Prostate gland (tissue), 2 donors: Measurements from ENCODE around the gene MTERF2. TPM values are rescaled to one million over a fixed set of nuclear protein-coding genes. Genes with fewer than 3 reads are reported as not detected.

Source experiments
- DNase-seq: peaks from one replicate; pipeline ENCODE4 v3.0.0-alpha.2; 2019; ENCODE audit warnings: low spot score
- H3K27ac ChIP-seq, 2 donors: fragments of 200-600 bp; sonication (generic); 2 replicates each; pipeline ENCODE4 v1.5.1; 2017 to 2019
- H3K27me3 ChIP-seq: fragments of 200-600 bp; sonication (generic); replicated peaks from 2 replicates; pipeline ENCODE4 v1.5.1; 2019; ENCODE audit not compliant: insufficient read depth
- H3K36me3 ChIP-seq, 2 donors: fragments of 200-600 bp; sonication (generic); 1 replicate in 1 of 2; 2 replicates in 1 of 2; pipeline versions ENCODE4 v1.5.1 to v1.8.1; 2017 to 2019
- H3K4me1 ChIP-seq: fragments of 200-600 bp; sonication (generic); replicated peaks from 2 replicates; pipeline ENCODE4 v1.5.1; 2019
- H3K4me3 ChIP-seq, 2 donors: fragments of 200-600 bp; sonication (generic); 2 replicates each; pipeline ENCODE4 v1.5.1; 2017 to 2019
- H3K9me3 ChIP-seq: fragments of 200-600 bp; sonication (generic); 2 replicates; pipeline ENCODE4 v1.5.1; 2017
- POLR2A ChIP-seq: fragments of 450-650 bp; IDR thresholded peaks from one replicate; pipeline ENCODE4 v1.6.1; 2016; ENCODE audit warnings: antibody characterized with exemption, mild to moderate bottlenecking
- POLR2AphosphoS5 ChIP-seq: sonication (generic); formaldehyde crosslinking; IDR thresholded peaks from one replicate; pipeline ENCODE4 v1.6.1; 2017; ENCODE audit warnings: antibody characterized with exemption
- WGBS: methylation state at CpG from one replicate; pipeline ENCODE4 v1.1.5; 2018; 5-methylcytosine and 5-hydroxymethylcytosine counted together
- intact Hi-C: fragments of 100-400 bp; cut with DNase I; formaldehyde crosslinking; loops from one replicate; pipeline ENCODE4 v1.14.2; 2022
- total RNA-seq, 2 donors: library from RNA; depleted of rRNA; stranded (reverse); fragments of >200 nt; gene quantifications; one replicate each; pipeline ENCODE4 v1.1.0, GENCODE V29; 2016
- TF ChIP-seq, protein P1 (sequence below), 4 experiments: fragments of 200-600 bp in 2 of 4; fragments of 450-650 bp in 2 of 4; sonication (generic) in 2 of 4; IDR thresholded peaks; 1 replicate in 3 of 4; 2 replicates in 1 of 4; pipeline ENCODE4 v1.5.1; 2016 to 2019; ENCODE audit warnings: antibody characterized with exemption in 4 of 4, mild to moderate bottlenecking in 2 of 4, moderate library complexity in 2 of 4

MTERF2 gene
- total RNA-seq, 2 donors from 2014 or later, result 11.3 to 18.1 TPM

DNA sequence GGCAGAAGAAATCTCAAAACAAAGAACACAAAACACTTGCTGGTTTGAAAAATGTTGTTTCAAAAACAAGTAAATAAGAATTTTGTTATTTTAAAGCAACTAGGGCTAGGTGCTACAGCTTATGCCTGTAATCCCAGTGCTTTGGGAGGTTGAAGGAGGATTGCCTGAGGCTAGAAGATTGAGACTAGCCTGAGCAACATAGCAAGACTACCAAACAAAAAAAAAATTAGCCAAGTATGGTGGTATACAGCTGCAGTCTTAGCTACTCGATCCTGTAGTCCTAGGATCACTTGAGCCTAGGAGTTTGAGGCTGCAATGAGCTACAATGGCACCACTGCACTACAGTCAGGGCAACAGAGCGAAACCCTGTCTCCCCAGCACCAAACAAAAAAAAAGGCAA lies 32.6 kb upstream of the MTERF2 start:
- WGBS, result 94% methylated on average over 2 of the region's 2 CpGs

GRCh38 chr12:107017042-107017441 lies 30.1 kb upstream of the MTERF2 start:
- no peak for TF ChIP-seq POLR2A
- TF ChIP-seq, protein P1, sequence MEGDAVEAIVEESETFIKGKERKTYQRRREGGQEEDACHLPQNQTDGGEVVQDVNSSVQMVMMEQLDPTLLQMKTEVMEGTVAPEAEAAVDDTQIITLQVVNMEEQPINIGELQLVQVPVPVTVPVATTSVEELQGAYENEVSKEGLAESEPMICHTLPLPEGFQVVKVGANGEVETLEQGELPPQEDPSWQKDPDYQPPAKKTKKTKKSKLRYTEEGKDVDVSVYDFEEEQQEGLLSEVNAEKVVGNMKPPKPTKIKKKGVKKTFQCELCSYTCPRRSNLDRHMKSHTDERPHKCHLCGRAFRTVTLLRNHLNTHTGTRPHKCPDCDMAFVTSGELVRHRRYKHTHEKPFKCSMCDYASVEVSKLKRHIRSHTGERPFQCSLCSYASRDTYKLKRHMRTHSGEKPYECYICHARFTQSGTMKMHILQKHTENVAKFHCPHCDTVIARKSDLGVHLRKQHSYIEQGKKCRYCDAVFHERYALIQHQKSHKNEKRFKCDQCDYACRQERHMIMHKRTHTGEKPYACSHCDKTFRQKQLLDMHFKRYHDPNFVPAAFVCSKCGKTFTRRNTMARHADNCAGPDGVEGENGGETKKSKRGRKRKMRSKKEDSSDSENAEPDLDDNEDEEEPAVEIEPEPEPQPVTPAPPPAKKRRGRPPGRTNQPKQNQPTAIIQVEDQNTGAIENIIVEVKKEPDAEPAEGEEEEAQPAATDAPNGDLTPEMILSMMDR (IDR thresholded peaks at IDR 0.05), result no peak
- TF ChIP-seq POLR2AphosphoS5, result no peak
- no peaks in the 10 kb centered on the region for H3K36me3 ChIP-seq
- H3K27ac ChIP-seq, result no peak overlapping the region
- no peaks in the 10 kb centered on the region for H3K4me1 ChIP-seq
- intact Hi-C loops, result no loop called here
- H3K4me3 ChIP-seq, result no peak overlapping the region
- H3K9me3 ChIP-seq, result no peaks in the 10 kb centered on the region
- no peaks in the 10 kb centered on the region for H3K27me3 ChIP-seq
- DNase-seq, result no peak
- WGBS, result 83% methylated on average over 4 of the region's 4 CpGs

More for the DNA sequence above, 32.6 kb upstream of the MTERF2 start:
- Histone ChIP-seq H3K36me3 (no peaks in the 10 kb centered on the region), H3K27ac (no peak overlapping the region), H3K27me3 (no peaks in the 10 kb centered on the region), H3K4me1 (no peaks in the 10 kb centered on the region), H3K9me3 (no peaks in the 10 kb centered on the region), H3K4me3 (no peak overlapping the region)
- no peak for TF ChIP-seq POLR2A
- TF ChIP-seq POLR2AphosphoS5, result no peak
- TF ChIP-seq, protein P1 (IDR thresholded peaks at IDR 0.05), result no peak
- no peak for DNase-seq
- intact Hi-C loops, result no loop called here

- no peaks in the 10 kb centered on the region for H3K36me3 ChIP-seq
- intact Hi-C loops, result no loop called here
These were observed 27.1 kb upstream of the MTERF2 start for GRCh38 chr12:107014055-107014454.

GRCh38 chr12:107012736-107013425 lies 25.9 kb upstream of the MTERF2 start:
- DNase-seq, result no peak
- 93% methylated on average over 1 of the region's 1 CpG for WGBS
- no peak overlapping the region for H3K4me3 ChIP-seq
- no peak overlapping the region for H3K27ac ChIP-seq
- intact Hi-C loops, result no loop called here
- H3K9me3 ChIP-seq, result no peaks in the 10 kb centered on the region
- H3K27me3 ChIP-seq, result no peaks in the 10 kb centered on the region
- no peak for TF ChIP-seq POLR2AphosphoS5
- TF ChIP-seq, protein P1 (IDR thresholded peaks at IDR 0.05), result no peak
- no peak for TF ChIP-seq POLR2A
- no peaks in the 10 kb centered on the region for H3K4me1 ChIP-seq
- no peaks in the 10 kb centered on the region for H3K36me3 ChIP-seq

More at GRCh38 chr12:107014055-107014454, 27.1 kb upstream of the MTERF2 start:
- Histone ChIP-seq H3K27ac (no peak overlapping the region), H3K27me3 (no peaks in the 10 kb centered on the region), H3K4me1 (no peaks in the 10 kb centered on the region), H3K4me3 (no peak overlapping the region), H3K9me3 (no peaks in the 10 kb centered on the region)
- 60% methylated on average over 3 of the region's 3 CpGs for WGBS
- TF ChIP-seq, protein P1 (IDR thresholded peaks at IDR 0.05), result peak in 2 of 4 experiments; percentile 35 to 42
- TF ChIP-seq POLR2AphosphoS5, result no peak
- no peak for DNase-seq

DNA sequence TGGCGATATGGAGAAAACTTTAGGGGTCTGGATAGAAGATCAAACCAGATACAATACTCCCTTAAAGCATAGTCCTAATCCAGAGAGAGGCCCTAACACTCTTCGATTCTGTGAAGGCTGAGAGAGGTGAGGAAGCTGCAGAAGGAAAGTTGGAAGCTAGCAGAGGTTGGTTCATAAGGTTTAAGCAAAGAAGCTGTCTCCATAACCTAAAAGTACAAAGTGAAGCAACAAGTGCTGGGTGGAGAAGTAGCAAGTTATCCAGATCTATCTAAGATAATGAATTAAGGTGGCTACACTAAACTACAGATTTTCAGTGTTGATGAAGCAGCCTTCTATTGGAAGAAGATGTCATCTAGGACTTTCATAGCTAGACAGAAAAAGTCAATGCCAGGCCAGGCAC lies 24.6 kb upstream of the MTERF2 start:
- intact Hi-C loops, result no loop called here
- no peak for DNase-seq
- no peaks in the 10 kb centered on the region for H3K9me3 ChIP-seq
- H3K4me1 ChIP-seq, result no peaks in the 10 kb centered on the region
- no peaks in the 10 kb centered on the region for H3K27me3 ChIP-seq
- TF ChIP-seq POLR2AphosphoS5, result no peak
- H3K27ac ChIP-seq, result no peak overlapping the region
- no peak overlapping the region for H3K4me3 ChIP-seq
- no peaks in the 10 kb centered on the region for H3K36me3 ChIP-seq
- WGBS, result 96% methylated on average over 2 of the region's 2 CpGs
